Epidermal melanocyte (primary cell): ENCODE data around the gene FAM131C.
"Not testable (repeated sequence)": the region's sequence is repeated elsewhere in the genome, so short reads cannot be mapped to it uniquely, and the experiment has no call there.

Experiments used
- DNase-seq: peaks from one replicate; pipeline ENCODE4 v3.0.0; 2011; ENCODE audit warnings: low spot score; ENCODE audit not compliant: insufficient read length

FAM131C gene, protein sequence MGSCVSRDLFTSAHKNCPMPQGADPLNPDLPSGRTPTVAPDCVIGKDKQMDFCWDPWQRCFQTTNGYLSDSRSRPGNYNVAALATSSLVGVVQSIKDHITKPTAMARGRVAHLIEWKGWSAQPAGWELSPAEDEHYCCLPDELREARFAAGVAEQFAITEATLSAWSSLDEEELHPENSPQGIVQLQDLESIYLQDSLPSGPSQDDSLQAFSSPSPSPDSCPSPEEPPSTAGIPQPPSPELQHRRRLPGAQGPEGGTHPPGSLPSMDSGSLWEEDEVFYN

DNA sequence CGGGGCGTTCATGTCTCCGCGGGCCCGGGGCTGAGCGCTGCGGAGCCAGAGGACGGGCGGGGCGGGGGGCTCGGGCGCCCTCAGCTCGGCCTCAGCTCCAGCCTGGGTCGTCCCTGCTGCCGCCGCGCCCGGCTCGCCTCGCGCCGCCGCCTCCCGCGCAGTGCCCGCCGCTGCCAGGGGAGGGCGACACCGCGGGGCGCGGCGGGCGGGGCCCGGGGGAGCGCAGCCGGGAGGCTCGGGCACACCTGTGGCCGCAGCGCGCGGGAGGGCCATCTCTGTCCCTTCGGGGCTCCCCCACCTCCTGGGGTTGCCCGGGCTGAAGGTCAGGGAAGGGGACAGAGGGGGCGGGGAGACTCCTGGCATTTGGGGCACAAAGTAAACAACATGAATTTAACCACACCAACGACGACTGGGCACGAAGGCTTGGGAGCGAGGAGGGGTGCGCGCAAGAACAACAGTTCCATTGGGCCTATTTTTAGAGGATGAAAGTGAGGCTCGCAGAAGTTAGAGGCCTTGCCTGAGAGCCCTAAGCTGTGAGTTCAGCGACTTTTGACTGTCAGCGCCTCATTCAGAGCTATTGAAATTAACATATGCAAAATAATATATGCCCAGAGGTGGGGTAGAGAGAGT lies at the start of gene FAM131C:
Gene FAM131C (minus strand): TSS at position 162 of the 630 bp plus-strand sequence. CDS start 209 bp downstream, outside the sequence.
- no peak for DNase-seq

DNA sequence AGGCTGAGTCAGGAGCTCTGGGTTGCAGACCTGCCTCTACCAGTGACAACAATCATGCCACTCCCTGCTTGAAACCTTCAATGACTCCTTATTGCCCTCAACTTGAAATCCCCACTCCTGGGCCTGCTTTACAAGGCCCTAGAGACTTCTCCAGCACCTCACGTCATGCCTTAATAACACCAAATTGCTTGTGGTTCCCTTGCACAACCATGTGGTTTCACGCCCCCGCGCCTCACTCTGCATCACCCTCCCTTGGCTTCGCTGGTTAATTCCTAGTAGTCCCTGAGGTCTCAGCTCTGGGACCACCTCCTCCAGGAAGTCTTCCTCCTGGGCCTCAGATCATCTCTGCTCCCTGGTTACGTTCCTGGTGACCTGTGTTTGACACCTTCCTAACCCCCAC lies 49.5 kb upstream of the FAM131C start:
- no peak for DNase-seq

DNA sequence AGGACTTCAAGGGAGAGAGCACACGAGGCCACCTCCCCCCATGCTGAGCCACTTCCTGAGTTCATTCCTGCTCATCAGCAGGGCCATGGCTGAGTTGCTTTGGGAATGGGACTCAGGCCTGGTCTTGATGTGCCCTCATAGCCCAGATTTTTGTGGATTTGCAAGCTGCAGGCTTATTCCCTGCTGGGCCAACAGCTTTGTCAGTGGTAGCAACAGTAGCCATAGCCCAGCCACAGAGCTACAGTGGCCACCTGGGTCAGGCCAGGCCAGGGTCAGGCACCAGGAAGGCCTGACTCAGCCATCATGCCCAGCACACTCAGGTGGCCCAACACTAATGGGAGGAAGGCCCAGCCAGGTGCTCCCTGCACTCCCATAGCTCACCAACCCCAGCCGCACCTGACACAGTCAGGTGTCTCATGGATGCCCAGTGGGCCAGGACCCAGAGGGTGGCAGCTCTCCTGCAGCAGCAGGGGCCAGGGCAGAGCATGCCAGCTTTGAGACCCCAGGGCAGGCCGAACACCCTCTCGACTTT lies 49.0 kb upstream of the FAM131C start:
- DNase-seq = no peak

DNA sequence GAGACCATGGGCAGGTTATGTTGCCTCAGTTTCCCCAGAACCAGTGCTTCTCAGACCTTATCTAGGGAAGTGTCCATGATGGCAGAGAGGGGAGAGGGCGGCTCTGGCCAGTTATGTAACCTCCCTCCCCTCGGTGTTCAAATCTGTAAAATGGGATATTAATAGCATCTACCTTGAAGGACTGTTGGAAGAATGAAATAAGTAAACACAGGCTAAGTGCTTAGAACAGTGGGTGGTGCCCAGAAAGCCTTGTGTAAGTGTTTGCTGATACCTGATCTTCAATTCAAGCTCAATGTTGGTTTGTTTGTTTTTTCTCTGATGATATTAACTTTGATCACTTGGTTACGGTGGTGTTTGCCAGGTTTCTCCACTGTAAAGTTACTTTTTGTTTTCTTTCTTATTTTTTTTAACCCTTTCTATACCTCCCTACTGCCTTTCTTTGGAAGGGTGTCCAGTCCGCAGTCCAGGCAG lies 47.5 kb upstream of the FAM131C start:
- no peak for DNase-seq

DNA sequence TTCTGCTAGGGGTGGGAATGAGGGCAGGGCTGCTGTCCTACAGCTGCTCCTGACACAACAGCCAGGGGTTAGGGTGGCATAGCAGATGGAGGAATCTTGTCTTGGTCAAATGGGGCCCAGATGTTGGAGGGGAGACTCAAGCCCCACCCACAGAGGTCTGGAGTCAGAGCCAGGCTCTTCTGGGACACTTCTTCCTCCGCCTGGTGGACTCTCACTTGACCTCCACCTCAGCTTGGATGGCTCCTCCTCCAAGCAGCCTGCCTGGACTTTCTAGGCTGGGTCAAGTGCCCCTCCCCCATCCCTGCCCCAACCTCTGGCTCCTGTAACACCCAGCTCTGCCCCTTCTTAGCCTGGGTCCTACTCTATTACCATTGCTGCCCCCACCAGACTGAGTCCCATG lies 47.0 kb upstream of the FAM131C start:
- DNase-seq = no peak

DNA sequence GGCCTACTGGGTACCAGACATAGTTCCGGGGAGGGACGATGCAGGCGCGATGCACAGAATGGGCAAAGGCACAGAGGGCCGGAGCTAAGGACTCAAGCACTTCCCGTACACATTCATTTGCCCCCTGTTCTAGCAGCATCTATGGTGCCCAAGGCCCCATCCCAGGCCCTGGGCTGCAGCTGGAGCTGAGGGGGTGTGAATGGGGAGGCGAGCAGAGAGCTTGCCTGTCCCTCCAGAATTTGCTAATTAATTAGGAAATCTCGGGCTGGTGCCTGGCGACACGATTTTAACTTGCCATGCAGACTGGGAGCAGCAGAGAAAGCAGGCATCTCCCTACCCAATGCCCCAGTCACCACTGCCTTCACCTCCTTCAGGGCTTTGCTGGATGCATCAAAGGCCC lies 46.5 kb upstream of the FAM131C start:
- no peak for DNase-seq

DNA sequence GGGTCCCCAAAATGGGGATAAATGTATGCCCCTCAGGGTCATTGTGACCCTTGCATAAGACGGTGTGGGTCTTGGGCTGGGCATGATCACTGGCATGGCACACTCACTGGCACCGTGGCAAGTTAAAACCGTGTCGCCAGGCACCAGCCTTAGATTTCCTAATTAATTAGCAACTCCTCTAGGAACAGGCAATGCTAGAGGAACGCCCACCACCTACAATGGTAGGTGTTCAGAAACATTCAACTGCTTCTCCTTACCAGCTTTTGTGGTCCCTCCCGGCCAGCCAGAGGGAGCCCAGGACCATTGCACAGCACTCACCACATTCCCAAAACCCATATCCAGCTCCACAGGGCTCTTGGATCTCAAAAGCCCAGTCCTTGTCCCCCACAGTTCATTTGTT lies 46.1 kb upstream of the FAM131C start:
- no peak for DNase-seq

DNA sequence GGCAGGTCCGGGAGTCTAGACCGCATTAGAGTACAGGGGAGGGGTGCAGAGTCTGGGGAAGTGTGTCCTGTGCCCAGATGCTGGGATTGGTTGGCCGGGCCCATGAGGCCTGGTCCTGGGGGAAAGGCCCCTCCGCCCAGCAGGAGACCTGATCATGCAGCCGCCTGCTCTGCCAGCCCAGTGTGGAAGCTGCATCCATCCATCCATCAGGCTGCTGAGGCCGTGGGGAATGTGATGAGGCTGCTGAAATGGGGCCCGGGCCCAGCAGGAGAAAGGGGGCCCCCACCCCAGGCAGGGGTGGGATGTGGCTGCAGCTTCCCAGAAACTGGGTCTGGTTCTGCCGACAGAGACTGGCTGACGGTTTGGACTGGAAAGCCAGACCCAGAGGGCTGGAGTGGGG lies 45.3 kb upstream of the FAM131C start:
- DNase-seq = no peak

DNA sequence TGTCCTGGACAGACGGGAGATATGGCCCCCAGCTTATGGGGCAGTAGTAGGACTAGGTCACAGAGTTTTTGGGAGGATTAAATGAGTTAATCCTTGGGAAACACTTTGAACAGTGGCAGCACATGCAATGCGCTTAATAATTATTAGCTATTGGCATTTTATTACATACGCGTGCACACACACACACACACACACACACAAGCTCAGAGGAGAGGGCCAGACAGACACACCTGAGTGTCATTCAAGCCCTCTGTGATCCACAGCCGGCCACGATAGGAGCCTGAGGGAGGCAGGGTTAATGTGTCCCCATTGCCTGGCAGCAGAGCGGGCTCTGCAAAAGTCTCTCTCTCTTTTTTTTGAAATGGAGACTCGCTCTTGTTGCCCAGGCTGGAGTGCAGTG lies 44.5 kb upstream of the FAM131C start:
- DNase-seq = no peak

DNA sequence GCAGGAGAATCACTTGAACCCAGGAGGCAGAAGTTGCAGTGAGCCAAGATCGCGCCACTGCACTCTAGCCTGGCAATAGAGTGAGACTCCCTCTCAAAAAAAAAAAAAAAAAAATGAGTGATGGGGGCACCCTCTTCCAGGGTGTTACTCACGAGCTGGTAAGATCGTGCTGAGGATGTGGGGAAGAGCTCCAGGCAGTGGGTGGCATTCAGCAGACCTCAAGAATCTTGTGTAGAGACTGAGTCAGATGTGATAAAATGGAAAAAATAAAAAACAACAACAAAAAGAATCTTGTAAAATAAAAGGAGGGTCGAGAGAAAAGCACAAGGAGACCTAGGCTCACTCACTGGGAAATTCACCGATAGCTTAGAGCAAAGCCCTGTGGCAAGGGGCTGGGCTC lies 43.9 kb upstream of the FAM131C start:
- DNase-seq = no peak

DNA sequence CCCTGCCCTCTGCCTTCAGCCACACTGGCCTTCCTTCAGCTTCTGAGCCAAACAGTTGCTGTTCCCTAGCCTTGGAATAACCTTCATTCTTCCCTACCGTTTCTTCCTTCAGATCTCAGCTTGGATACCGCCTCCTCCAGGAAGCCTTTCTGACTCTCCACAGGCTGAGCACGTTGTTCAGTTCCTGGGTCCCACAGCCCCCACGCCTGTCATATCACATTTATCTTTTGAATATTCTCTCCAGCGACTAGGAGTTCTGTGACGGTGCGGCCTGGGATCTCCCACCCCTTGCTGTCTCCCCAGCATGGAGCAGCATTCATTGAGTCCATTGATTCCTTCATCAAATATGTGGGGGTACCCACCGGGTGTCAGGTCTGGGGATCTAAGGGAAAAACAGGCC lies 43.2 kb upstream of the FAM131C start:
- no peak for DNase-seq

DNA sequence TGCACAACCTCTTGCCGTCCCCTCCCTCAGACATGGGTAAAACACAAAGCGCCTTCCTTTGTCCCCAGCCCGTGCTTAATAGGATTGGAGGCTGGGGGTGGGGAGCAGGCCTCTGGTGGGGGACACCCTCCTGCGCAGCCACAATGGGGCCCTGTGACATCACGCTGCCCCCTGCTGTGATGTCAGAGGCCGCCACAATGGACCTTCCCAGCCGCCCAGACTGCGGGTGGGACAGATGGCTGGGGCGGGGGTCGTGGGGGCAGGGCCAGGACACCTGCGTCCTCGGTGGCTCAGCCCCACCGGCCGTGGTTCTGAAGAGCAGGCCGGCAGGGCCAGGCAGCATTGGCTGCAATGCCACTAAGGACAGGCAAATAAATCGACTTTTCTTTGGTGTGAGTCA lies 42.6 kb upstream of the FAM131C start:
- no peak for DNase-seq

DNA sequence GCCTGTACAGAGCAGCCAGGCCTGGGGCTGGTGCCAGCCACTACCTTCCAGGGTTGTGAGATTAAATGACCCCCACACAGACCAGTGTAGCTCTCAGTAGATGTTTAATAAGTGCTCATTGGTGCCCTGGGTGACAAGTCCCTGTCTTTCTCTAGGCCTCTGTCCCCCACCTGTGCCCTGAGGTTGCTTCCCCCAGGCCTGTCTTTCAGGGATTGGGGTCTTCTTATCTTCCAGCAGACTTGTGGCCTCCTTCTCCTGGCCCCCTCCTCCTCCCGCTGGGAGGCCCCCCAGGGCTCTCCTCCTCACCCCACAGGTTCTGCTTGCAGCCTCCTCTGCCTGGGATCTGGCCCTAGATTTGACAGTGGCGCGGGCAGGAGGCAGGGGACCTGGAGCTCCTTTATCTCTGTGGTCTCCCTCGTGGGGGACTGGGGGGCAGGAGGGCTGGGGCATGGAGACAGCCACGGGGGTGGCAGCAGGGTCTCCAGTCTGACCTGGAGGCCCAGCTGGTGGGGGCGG lies 42.1 kb upstream of the FAM131C start:
- DNase-seq = no peak

DNA sequence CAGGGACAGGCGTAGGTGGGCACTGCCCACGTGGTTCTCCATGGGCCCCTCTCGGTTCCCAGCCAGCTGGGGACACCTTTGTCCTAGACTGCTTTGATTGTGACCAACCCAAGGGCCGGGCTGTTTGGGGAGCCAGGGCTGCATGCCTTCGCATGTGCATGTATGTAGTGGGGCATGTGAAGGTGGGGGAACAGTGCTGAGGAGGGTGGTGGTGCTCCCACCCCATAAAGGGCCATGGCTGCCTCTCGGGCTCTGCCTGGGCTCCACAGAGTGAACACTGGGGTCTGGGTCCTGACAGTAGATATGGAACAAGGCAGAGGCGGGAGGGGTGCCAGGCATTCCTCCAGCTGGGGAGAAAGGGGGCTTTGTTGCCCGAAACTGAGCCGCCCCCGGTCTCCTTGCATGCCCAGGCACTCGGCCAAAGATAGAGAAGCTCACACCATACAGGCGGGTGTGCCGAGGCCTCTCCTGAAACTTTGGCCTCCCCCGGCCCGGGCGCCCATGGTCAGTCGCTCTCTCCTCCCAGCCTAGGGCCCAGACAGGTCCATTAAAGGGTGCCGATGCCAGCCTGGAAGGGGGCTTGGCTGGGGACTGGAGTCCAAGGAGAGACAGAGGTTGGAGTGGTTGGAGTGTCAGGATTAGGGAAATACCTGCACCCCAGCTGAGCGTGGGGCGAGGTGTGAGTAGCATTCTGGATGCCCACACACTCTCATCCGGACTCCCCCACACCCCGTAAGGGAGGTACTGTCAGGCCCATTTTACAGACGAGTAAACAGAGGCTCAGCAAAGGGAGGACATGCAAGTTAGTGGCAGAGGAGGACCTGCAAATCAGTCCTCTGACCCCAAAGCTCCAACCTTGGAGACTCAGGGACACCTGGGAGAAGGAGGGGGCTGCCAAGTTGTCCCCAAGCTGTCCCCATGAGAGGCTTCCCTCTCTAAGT lies 41.3 kb upstream of the FAM131C start:
- no peak for DNase-seq

DNA sequence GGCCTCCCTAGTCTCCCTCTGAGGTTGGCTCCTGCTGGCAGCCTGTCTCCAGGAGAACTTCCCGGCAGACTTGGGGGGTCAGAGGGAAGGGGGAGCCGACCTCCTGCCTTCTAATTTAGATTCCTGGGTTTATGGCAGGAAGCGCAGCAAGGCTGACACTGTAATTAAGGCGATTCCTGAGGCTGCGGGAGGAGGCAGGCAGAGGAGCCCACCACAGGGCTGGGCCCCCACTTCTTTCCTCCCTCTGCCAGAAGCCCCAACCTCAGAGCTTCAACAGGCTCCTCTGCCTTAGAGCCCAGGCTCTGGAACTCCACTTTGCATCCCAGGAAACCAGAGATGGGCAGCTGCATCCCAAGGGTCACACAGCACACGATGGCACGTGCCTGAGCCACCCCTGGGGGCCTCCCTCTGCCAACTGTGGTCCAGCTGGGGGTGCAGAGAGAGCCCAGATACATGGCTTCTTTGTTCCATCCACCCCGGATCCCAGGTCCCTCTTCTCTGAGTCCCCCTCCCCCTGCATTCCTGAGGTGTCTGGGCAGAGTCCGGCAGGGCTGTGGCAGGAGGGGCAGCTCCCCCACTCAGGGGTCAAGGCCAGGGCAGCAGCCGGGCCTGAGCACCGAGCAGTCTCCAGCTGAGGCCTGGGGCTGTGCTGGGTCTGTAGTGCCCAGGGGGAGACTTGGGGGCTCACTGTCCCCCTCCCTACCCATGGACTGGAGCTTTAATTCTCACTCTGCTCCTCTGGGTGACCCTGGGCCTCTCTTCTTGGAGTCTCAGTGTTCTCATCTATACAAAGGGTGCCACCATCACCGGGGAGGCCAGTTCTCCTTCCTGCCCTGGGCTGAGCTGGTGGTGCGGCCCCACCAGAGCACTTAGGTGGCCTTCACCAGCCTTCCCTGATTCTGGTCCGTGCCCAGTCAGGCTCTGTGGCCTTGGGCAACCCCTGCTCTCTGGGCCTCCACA lies 39.4 kb upstream of the FAM131C start:
- DNase-seq = no peak

DNA sequence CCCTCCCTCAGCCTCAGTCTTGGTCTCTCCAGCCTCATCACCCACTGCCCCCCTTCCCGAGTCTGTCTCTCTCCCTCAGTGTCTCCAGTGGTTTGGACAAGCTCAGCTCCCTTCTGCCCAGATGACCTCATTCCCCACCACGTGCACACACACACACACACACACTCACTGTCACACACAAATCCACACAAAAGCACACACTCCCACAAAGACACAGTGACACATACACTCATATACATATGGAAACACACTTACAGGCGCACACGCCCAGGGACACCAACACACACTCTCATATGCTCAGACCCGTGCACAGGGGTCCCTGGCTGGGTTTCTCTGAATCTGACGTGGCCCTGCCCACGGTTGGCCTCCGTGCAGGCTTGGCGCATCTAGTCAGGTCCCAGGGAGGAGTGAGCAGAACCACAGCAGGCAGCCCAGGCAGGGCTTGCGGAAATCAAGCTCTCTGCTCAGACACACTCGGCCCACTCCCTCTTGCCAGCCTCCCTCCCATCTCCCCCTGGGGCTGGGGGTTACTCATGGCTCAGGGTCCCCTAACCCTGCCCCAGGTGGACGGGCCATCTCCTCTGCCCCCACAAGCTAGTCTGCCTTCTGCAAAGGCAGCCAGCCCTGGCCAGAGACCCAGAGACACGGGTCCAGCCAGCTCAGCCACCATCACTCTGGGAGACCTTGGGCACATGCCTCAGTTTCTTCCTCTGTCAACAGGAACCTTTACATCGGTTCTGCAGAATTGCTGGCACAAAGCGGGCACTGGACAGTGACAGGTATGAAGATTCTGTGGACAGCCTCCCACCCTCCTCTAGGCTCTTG lies 38.5 kb upstream of the FAM131C start:
- DNase-seq = no peak

DNA sequence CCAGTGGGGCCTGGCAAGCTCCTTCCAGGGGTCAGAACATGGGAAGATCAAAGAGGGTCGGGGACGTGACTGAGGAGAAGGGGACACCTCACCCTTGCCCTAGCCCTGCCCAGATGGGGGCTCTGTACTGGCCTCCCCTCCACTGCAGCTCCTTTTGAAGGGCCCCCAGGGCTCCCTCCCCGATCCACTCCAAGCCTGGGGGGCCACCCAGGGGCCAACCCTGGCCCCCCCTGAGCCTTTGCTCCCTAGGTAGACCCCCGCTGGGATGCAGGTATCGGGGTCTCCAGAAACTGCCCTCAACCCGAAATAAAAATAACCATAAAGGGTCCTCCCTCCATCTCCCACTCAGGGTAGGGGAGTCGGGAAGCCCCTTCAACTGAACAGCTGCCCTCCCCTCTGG lies 37.4 kb upstream of the FAM131C start:
- DNase-seq = no peak

DNA sequence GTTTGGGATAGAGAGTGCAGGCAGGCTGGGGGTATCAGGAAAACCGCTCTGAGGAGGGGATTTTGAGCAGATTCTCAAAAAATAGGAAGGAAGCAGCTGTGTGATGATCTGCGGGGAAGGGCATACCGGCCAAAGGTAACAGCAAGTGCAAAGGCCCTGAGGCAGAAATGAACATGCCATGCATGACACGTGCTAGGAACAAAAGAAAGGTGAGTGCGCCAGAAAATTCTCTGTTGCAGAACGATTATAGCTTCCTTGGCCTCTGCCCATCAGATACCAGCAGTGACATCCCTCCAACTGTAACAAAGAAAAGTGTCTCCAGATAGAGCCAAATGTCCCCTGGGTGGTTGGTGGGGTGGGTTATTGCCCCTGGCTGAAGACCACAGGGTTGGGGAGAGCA lies 37.0 kb upstream of the FAM131C start:
- DNase-seq = no peak

DNA sequence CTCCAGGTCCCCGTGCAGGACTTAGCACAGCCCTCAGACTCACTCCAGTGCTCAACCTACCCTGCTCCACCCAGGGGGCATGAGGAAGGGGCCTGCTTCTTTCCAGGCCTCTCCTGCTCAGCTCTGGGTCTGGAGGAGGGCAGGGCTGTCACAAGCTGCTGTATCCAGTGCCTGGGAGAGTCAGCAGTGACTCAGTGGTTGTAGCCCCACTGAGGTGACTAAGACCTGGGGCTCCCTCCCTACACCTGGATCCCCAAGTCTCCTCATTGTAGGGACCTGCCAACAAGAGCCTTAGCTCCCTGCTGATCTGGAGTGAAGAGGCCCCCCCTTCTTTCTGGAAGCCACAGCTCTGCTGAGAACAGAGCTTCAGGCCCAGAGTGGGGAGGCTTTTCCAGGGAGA lies 36.1 kb upstream of the FAM131C start:
- DNase-seq = no peak

DNA sequence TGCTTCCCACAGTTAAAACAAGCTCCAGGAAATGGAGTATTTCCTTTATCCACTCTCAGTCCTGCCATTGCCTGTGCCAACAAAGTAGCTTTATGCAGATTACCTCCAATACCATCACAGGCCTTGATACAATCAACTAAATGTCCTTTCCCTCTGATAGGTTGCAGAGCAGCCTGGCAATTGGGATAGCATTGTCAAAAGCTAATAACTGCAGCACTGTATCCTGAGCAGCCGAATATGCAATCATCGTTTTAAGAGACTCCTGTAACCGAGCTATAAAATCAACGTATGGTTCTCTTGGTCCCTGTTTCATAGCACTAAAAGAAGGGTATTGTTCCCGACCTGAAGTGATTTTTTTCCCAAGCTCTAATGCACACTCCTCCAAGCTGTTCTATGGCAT lies 33.6 kb upstream of the FAM131C start:
- DNase-seq = not testable (repeated sequence)
